ENCODE results near the gene INSRR.
A peak's percentile ranks its signal among the peaks of the same experiment; 100 is the strongest.

The INSRR gene

DNA sequence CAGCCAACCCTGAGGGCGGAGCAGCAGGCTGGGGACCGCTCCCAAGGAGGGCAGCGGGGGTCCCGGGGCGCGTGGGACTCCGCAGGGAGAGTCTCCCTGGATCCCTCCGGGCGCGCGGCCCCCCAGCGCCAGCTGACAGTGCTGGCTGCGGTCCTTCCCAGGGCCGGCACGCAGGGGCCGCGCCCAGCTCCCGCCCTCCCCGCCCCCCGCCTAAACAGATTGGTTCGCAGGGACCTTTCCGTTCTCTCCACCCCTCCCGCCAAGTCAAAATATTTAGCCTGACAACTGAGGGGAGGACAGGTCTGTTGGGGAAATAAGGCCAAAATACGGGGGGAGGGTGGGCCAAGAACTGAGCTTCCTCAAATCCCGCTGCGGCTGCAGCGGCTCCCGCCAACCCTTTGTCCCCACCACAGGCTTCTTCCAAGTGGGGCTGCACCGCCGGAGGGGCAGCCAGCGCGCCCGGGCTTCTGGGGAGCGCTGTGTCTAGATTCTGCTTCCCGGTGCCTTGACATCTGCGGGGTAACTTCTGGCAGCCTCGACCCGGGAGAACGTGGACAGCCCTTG, at the start of gene INSRR:
INSRR (minus strand) TSS at position 159 of the 564 bp plus-strand sequence. CDS start 496 bp downstream, outside the sequence.
- DNase-seq: peak; percentile 88

DNA sequence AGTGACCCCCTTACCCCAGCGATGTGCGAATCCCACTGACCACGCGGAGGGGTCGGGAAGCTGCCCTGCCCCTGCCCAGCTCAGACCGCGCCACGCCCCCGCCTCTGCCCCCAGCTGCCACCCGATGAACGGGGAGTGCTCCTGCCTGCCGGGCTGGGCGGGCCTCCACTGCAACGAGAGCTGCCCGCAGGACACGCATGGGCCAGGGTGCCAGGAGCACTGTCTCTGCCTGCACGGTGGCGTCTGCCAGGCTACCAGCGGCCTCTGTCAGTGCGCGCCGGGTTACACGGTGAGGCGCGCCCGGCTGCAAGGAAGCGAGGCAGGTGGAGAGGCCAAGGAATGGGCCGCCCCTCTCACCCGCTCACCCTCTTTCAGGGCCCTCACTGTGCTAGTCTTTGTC, 49.6 kb upstream of the INSRR start:
- peak; percentile 35 for DNase-seq

DNA sequence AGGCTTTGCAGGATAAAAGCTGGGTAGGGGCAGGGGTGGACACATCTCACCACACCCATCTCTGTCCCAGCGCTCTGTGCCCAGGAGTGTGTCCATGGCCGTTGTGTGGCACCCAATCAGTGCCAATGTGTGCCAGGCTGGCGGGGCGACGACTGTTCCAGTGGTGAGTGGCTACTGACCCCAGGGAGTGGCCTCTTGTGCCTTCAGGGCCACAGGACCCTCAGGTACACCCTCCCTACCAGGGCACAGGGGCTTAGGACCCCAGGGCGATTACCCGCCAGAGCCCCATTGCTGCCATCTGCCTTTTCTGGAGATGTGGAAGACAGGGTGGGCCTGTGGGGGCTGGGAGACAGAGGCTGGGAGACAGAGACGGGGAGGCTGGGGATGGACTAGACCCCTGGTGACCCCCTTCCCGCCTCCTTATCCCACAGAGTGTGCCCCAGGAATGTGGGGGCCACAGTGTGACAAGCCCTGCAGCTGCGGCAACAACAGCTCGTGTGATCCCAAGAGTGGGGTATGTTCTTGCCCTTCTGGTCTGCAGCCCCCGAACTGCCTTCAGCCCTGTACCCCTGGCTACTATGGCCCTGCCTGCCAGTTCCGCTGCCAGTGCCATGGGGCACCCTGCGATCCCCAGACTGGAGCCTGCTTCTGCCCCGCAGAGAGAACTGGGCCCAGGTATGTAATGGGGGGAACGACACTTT, 47.4 kb upstream of the INSRR start:
- no peak for DNase-seq

DNA sequence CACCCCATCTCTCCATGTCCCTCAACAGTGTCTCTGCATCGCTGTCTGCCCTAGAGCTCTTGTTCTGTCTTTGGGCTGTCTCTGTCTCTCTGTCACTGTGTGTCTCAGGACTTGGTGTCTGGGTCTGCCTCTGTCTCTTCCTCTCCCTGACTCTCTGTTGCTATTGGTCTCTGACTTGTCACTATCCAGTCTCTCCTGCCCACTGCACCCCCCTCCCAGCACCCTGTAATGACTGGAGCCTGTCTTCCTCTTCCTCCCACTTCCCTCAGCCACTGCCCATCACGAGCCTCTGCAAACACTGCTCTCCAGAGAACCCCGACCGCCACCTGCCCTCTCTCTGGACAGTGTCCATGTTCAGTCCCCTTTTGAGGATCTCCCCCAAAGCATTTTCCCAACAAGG, 46.7 kb upstream of the INSRR start:
- no peak for DNase-seq

DNA sequence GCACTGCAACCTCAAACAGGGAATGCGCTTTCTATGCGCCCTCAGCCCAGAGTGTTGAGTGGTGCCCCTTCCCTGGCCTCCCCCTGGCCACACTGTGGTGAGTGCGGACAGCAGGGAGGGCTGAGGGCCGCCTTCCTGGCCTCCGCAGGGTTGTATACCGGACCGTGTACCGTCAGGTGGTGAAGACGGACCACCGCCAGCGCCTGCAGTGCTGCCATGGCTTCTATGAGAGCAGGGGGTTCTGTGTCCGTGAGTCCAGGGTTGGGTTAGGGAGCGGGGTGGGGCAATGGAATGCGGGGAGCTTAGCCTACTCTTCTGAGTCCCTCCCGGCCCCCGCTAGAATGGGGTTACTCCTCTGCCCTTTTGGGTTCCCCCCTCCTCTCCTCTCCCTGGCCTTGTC, 46.3 kb upstream of the INSRR start:
- no peak for DNase-seq

DNA sequence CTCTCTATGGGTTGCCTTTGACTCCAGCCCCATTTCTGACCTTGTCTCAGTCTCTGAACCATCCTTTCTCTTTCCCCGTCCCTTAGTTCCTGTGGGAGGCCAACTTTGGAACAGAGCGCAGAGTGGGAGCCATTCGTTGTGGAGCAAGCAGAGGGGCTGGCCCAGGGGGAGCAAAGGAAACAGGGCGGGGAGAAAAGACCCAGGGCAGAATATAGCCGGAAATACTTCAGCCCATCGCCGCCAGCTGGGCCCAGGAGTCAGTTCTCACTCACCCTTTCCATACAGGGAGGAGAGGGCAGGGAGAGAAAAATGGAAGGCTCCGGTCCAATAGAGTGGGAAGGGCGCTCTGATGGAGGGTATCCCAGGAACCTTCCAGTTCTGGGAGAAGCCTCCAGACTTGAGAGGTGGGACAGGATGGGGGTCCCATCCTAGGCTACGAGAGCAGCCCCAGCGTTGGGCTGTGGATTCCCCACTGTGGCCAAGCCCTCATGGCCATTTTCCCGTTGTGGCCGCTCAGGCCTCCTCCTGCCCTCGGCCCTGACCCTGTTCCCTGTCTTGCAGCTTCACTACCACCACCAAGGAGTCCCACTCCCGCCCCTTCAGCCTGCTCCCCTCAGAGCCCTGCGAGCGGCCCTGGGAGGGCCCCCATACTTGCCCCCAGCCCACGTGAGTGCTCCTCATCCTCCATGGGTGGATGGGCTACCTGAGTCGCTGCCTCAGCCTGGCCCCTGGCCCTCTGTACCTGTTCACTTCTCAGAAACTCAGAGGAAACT, 45.5 kb upstream of the INSRR start:
- no peak for DNase-seq

DNA sequence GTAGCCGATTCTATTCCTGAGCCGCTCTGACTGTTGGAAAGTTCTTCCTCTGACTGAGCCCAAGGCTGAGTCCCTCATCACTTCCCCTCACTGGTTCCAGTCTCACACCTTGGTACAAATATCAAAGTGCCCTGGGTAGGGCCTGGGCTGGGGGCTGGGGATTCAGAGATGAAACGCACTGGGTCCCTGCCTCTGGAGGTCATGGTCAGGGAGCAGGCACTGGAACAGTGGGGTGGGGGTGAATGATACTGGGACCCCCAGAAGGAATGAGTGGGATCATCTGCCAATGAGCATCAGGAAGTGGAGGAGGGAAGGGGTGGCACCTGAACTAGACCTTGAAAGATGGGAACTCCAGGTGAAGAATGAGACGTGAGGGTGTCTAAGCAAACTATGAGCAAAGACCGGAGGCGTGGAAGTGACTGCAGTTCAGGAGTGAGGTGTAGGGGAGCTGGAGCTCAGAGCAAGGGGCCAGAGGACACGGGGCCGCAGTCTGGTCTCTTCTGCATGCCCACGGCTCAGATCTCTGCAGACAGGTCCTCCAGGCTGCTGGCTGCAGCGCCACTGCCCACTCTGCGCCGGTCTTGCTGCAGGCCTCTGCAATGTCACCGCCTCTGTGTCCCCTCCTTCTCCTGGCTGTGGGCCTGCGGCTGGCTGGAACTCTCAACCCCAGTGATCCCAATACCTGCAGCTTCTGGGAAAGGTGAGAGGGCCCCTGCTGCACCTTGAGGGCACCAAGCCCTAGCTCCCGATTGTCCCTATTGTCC, 44.6 kb upstream of the INSRR start:
- no peak for DNase-seq

DNA sequence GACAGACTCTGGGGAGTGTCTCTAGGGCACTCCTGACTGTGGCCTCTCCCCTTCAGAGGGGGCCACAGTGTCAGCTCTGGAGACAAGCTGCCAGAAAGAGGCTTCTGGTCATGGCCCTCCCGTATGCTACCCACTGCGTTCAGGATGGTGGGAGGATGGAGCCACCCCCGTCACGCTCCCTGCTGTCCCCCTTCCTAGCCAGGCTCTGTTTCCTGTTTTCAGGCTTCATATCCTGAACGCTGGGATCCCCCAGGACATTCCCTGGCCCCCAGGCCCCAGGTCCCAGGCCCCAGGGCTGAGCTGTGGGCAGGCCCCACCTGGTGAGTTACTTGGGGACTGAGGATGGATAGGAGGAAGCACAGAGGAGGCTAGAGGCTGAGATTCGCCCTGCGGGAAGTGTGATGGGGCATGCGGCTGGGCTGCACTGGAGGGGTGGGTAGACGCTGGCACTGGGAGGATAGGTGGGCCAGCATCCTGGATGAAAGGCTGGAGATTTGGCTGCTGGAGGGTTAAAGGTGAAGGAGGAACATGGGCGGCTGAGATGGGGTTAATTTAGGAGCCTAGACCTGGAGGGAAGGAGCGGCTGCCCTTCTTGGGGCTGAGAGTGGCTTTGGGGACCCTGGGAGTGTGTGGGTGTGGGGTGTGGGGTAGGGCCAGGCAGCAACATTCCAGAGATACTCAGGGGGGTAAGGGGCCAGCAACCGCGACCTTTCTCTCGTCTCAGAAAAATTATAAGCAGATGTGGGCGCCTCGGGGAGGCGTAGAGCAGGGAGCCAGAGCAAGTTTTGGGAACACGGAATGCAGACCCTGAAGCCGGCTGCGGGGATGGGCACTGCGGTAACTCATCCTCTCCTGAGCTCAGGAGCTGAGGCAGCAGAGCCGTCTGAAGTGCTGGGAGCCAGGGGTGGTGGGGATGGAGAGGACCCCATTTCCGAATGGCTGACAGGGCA, 43.3 kb upstream of the INSRR start:
- DNase-seq: no peak

DNA sequence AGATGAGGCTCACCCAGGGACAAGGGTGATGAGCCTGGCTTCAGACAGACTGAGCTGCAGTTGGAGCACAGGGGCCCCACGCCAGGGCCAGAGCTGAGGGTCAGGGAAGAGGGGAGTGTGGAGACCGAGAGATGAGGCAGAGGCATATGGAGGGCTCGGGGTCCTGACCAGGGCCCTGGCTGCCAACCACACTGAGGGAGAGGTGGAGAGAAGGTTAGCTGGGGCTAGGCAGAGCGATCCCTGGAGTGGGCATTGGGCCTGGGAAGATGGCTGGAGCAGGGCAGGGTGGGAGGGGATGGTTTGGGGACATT, 42.6 kb upstream of the INSRR start:
- no peak for DNase-seq

DNA sequence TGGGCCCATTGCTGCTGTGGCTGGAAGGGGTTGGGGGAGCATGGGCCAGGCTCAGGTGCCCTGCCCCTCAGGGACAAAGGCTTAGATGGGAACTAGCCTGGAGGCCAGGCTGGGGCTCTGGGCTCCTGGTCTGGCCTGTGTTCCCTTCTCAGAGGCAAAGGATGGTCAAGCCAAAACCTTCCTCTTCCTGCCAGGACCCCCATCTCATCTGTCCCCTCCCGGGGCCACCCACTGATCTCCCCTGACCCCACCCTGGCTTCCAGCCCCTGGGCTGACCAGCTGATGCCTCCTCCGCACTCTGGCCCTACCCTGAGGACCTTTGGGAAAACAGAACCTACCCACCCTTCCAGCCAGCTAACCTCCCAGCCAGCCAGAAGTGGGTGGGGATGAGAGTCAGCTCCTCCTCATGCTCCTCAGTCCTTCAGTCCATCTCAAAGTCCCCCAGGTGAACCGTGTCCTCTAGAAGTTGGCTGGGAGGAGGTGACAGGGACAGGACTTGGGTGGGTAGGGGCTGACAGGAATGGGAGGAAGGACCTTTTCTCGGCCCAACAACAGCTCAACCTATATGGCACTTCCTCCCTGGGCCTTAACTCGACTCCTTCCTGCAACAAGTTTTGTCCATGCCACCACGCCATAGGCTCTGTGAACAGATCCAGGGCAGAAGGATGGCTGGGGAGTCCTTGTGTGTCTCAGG, 42.1 kb upstream of the INSRR start:
- no peak for DNase-seq

DNA sequence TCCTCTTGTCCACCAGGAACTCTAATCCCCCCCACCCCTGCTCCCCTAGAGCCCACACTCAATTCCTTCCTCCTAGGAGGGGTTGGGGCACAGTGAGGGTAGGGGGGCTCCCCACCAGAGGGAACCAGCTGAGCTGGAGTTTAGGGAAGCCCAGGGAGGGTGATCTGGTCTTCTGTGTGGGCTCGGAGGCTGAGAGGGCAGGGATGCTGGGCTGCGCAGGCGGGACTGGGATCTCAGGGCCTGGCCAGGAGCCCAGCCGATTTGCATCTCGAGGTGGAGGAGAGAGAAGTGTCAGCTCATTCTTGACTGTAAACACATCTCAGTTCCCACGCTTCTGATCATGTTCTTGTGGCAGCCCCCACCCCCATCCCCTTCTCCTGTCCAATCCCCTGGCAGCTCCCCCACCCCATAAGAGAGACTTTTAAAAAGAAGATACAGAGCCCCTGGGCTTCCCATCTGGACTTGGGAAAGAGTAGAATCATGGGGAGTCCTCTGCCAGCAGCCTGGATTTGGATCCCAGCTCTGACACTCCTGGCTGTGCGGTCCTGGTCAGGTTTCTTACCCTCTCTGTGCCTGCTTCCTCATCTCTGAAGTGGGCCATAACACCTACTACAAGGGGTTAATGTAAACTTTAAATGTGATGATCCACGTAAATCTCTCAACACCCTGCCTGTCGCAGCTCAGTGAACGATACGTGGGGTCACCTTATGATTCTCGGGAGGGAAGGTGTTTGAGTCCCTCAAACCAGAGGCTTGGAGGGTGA, 41.2 kb upstream of the INSRR start:
- no peak for DNase-seq

DNA sequence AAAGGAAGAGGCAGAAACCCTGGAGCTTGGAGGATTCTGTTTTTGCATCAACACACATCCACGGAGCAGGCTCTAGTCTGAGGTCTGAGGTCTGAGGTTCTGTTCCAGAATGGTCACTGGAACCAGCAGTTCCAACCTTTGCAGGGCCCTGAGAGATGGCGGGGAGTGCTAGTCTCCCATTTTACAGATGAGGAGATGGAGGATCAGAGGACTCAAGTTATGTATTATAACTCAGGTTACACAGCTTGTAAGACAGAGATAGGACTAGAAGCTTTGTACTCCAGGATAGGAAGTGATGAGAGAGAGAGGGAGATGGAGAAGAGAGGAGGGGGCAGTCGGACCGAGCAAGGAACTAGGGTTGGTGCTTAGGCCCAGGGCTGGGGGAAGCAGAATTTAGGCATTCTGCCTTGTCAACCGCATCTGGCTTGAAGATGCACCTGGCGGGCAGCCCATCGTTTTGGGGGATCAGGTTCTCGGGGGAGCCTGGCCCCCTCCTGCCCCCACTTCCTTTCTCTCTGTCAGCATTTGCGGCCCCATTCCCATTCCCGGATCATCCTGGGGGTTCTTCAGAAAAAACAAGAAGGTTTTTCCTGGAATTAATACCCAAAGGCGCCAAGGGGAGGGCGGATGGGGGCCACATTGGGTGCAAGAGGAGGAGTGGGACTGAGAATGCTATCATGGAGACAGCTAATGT, 40.2 kb upstream of the INSRR start:
- DNase-seq: no peak

DNA sequence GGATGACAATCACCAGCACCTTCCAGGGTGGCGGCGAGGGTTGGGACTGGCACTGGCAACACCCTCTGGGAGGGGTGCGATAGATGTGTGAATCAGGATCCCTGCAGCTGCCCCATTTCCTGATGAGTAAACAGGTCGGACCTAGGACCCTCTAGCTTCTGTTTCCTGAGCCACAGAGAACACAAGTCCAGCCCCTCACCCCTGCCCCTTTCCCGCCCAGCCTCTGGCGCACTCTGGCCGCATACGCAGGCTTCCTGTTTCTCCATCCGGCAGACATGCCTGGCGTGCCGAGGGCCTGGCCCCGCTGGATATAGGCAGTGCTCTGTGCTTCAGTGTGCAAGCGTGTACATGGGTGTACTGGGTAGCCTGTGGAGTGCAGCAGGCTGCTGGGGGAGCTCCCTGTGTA, 39.2 kb upstream of the INSRR start:
- no peak for DNase-seq

DNA sequence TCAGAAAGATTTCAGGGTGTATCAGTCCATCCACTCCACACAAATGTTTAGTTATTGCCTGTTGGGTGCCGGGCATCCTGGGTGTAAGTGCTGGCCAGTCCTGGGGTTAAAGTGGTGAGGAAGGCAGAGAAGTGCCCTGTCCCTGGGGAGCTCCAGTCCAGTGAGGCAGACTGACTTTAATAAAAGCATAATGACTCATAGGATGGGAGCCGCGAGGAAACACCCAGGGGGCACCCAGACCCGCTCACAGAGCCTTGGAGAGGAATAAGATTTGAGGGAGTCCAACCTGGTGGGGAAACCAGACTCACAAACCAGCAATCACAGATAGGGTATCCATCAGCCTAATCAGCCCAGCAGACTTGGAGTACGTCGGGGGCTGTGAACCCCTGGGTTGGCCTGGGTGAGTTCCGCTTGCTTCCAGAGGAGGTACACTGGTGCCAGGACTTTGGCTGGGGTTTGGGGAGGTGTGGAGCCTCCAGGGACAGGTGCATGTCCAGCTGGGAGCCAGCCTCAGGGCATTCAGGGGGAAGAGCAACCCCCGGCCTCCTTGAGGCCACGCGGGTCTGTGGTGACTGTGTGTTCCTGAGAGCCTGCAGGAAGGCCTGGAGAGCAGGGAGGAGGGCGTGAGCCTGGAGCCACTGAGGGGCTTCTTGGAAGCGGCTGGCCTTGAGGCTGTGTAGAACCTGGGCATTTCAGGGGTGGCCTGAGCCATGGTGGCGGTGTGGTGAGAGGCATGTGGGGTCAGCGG, 38.3 kb upstream of the INSRR start:
- DNase-seq: peak; percentile 43

DNA sequence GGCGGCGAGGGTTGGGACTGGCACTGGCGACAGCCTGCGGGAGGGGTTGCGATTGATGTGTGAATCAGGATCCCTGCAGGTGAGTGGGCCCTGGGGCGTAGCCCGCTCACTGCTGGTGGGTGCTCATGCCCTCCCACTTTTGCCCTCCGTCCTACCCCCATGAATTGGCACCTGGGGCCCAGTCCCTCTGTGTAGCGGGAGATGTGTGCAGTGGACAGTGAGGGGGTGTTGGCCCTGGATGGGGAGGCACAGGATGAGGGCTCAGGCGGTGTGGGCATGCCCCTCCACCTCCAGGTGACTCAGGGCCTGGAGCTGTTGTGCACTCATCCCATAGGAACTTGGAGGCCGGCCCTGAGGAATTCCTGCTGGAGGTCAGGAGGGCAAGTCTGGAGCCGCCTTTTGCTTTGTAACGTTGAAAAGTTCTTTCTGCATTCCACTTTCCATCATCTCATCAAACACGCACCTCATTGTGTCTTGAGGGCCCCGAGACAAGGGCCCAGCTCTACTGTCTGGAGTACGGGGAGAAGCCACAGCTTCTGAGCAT, 37.6 kb upstream of the INSRR start:
- DNase-seq: no peak

DNA sequence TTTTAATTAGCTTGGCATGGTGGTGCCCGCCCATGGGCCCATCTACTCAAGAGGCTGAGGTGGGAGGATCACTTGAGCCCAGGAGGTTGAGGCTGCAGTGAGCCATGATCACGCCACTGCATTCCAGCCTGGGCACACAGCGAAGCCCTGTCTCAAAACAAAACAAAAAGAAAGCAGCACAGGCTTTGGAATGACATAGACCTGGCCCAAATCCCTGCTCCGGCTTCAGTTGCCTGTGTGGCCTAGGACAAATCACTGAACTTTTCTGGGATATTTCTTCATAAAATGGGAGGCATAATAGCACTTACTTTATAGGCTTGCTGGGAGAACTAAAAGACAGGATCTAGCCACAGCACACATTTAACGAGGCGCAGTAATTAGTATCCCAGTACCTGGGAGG, 37.0 kb upstream of the INSRR start:
- no peak for DNase-seq

DNA sequence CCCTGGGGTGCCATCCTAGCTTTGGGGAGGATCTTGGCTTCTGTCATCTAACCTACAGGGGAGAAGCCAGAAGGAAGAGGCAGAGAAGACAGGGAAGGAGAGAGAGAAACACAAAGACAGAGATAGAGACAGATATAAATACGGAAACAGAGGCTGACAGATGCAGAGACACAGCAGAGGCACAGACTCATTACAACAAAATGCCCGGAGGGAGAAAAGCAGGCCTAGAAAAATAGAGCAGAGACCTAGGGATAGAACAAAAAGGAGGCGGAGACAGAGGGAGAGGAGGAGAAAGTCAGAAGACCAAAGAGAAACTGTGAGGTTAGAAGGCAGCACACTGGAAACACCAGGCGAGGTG, 36.5 kb upstream of the INSRR start:
- DNase-seq: peak; percentile 58

DNA sequence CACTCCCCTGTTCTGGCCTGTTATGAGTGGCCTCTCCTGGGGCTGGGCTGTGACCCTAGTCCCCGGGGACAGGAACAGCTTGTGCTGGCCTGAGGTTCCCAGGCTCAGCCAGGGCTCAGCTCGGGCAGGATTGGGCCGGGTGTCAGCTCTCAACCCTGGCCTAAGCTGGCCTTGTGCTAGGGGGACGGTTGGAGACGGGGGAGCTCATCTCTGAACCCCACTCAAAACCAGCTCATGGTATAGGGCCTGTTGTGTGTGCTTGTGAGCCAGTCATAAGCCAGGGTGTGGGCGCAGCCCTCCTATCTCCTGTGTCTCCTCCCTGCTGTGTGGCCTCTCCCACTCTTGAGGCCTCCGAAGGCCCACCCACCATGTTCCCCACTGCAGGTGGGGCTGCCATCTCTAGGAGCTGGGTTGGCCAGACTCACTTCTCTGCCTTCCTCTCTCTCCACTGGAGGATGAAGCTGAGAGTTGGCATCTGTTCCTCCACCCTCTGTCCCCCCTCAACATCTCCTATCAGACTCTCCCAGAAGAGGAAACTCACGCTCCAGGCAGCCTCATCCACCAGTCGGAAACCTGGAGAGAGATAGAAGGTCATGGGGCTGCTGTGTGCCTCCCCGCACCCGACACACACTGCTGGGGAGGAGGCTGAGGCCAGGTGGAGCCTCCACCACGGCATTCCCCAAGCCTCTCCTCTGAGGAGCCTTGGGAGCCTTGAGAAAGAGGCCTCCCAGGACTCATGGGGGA, 36.0 kb upstream of the INSRR start:
- no peak for DNase-seq

DNA sequence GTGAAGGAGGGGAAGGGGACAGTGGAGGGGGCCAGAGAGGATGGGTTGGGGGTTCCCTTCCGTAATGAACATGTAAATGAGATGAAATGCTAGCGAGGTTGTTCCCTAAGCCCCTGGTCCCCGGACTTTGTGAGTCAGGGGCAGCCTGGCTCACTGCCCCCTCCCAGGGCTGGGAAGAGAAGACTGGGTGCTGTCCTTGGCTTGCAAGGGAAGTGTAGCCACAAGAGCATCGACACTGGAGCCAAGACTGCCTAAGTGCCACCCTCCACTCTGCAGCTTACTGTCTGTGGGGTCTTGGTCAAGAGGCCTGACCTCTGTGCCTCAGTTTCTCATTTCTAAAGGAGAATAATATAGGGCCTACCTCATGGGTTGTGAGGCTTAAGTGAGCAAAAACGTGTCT, 35.1 kb upstream of the INSRR start:
- DNase-seq: no peak

All from NCI-H69 (cell line).